IPS-15b (cell line): Measurements from ENCODE around the gene VSIR.

Experiments used
- H3K27me3 ChIP-seq: one replicate; pipeline ENCODE4 v1.6.1; 2013; ENCODE audit warnings: low read length; ENCODE audit not compliant: control insufficient read depth, insufficient read depth
- H3K36me3 ChIP-seq: one replicate; pipeline ENCODE4 v1.6.1; 2013; ENCODE audit warnings: low read length; ENCODE audit not compliant: control insufficient read depth, insufficient read depth
- H3K4me1 ChIP-seq: one replicate; pipeline ENCODE4 v1.6.1; 2013; ENCODE audit warnings: mild to moderate bottlenecking, low read length; ENCODE audit not compliant: control insufficient read depth, insufficient read depth
- H3K4me3 ChIP-seq: one replicate; pipeline ENCODE4 v1.5.1; 2013; ENCODE audit warnings: low read depth, low read length
- H3K9ac ChIP-seq: one replicate; pipeline ENCODE4 v1.6.1; 2013; ENCODE audit warnings: low read depth, mild to moderate bottlenecking, low read length
- H3K9me3 ChIP-seq: one replicate; pipeline ENCODE4 v1.6.1; 2013; ENCODE audit warnings: mild to moderate bottlenecking, low read length; ENCODE audit not compliant: control insufficient read depth, insufficient read depth

VSIR gene

GRCh38 chr10:71737001-71737833, 36.1 kb downstream of the VSIR start:
- no peak overlapping the region for H3K9ac ChIP-seq
- H3K9me3 ChIP-seq: no peaks in the 10 kb centered on the region
- H3K36me3 ChIP-seq: no peaks in the 10 kb centered on the region
- no peaks in the 10 kb centered on the region for H3K4me1 ChIP-seq
- H3K27me3 ChIP-seq: no peaks in the 10 kb centered on the region
- H3K4me3 ChIP-seq: no peak overlapping the region

- H3K4me1 ChIP-seq: no peaks in the 10 kb centered on the region
- no peak overlapping the region for H3K9ac ChIP-seq
Observed at GRCh38 chr10:71736570-71736952, 36.8 kb downstream of the VSIR start.

GRCh38 chr10:71735709-71736569, 37.4 kb downstream of the VSIR start:
- Histone ChIP-seq H3K36me3 (no peaks in the 10 kb centered on the region), H3K9ac (no peak overlapping the region), H3K27me3 (no peaks in the 10 kb centered on the region), H3K4me1 (no peaks in the 10 kb centered on the region), H3K9me3 (no peaks in the 10 kb centered on the region), H3K4me3 (no peak overlapping the region)

More at GRCh38 chr10:71736570-71736952, 36.8 kb downstream of the VSIR start:
- no peak overlapping the region for H3K4me3 ChIP-seq
- H3K27me3 ChIP-seq: no peaks in the 10 kb centered on the region
- H3K9me3 ChIP-seq: no peaks in the 10 kb centered on the region
- H3K36me3 ChIP-seq: no peaks in the 10 kb centered on the region

- Histone ChIP-seq H3K36me3 (no peaks in the 10 kb centered on the region), H3K9ac (no peak overlapping the region), H3K4me3 (no peak overlapping the region), H3K9me3 (no peaks in the 10 kb centered on the region), H3K27me3 (no peaks in the 10 kb centered on the region), H3K4me1 (no peaks in the 10 kb centered on the region)
Observed at GRCh38 chr10:71734797-71735196, 38.5 kb downstream of the VSIR start.

GRCh38 chr10:71731791-71732190, 41.5 kb downstream of the VSIR start:
- no peak overlapping the region for H3K9ac ChIP-seq
- H3K9me3 ChIP-seq: no peaks in the 10 kb centered on the region
- H3K4me3 ChIP-seq: no peak overlapping the region
- H3K27me3 ChIP-seq: no peaks in the 10 kb centered on the region
- H3K36me3 ChIP-seq: no peaks in the 10 kb centered on the region
- no peaks in the 10 kb centered on the region for H3K4me1 ChIP-seq

- H3K36me3 ChIP-seq: no peaks in the 10 kb centered on the region
- H3K9ac ChIP-seq: no peak overlapping the region
- no peaks in the 10 kb centered on the region for H3K9me3 ChIP-seq
- no peaks in the 10 kb centered on the region for H3K4me1 ChIP-seq
- no peak overlapping the region for H3K4me3 ChIP-seq
- H3K27me3 ChIP-seq: no peaks in the 10 kb centered on the region
Observed at GRCh38 chr10:71729161-71729636, 44.1 kb downstream of the VSIR start.

GRCh38 chr10:71727738-71728737, 45.3 kb downstream of the VSIR start:
- Histone ChIP-seq H3K9ac (no peak overlapping the region), H3K9me3 (no peaks in the 10 kb centered on the region), H3K4me1 (no peaks in the 10 kb centered on the region), H3K27me3 (no peaks in the 10 kb centered on the region), H3K36me3 (no peaks in the 10 kb centered on the region), H3K4me3 (no peak overlapping the region)

- Histone ChIP-seq H3K9me3 (no peaks in the 10 kb centered on the region), H3K36me3 (no peaks in the 10 kb centered on the region), H3K4me1 (no peaks in the 10 kb centered on the region), H3K27me3 (no peaks in the 10 kb centered on the region), H3K4me3 (no peak overlapping the region), H3K9ac (no peak overlapping the region)
Observed at GRCh38 chr10:71727105-71727737, 46.1 kb downstream of the VSIR start.

- no peaks in the 10 kb centered on the region for H3K4me1 ChIP-seq
- no peaks in the 10 kb centered on the region for H3K36me3 ChIP-seq
- H3K4me3 ChIP-seq: no peak overlapping the region
- no peak overlapping the region for H3K9ac ChIP-seq
- H3K27me3 ChIP-seq: no peaks in the 10 kb centered on the region
- no peaks in the 10 kb centered on the region for H3K9me3 ChIP-seq
Observed at GRCh38 chr10:71726580-71727104, 46.7 kb downstream of the VSIR start.

GRCh38 chr10:71725998-71726579, 47.2 kb downstream of the VSIR start:
- Histone ChIP-seq H3K9ac (no peak overlapping the region), H3K4me1 (no peaks in the 10 kb centered on the region), H3K27me3 (no peaks in the 10 kb centered on the region), H3K36me3 (no peaks in the 10 kb centered on the region), H3K9me3 (no peaks in the 10 kb centered on the region), H3K4me3 (no peak overlapping the region)
